Spleen (tissue), 7 donors: ENCODE results near the gene TCEA2.

ENCODE experiments used
- CTCF ChIP-seq, 11 experiments: fragments of 200-600 bp in 7 of 11; fragments of 450-650 bp in 4 of 11; sonication (generic) in 4 of 11; IDR thresholded peaks in 8 of 11; conservative IDR thresholded peaks in 3 of 11; 1 replicate in 7 of 11; 2 replicates in 4 of 11; pipeline versions ENCODE4 v1.4.0 to v1.8.0; 2016 to 2021; ENCODE audit warnings: antibody characterized with exemption in 11 of 11, inconsistent platforms in 4 of 11, mild to moderate bottlenecking in 1 of 11
- POLR2A ChIP-seq, 3 donors: fragments of 450-650 bp; IDR thresholded peaks; one replicate each; pipeline ENCODE4 v1.5.1; 2017; ENCODE audit warnings: antibody characterized with exemption in 3 of 3, mild to moderate bottlenecking in 1 of 3
- donor health status: DM: no; HTN: no; CAD: no; lungs with moderate emphysema.
- donor health status: DM: no; HTN: no; CAD: no.
- donor health status: DM: no; HTN: no; CAD: no.

- TF ChIP-seq POLR2A (IDR thresholded peaks at IDR 0.05) (no peak), CTCF (IDR thresholded peaks at IDR 0.05 in 8 of 11, conservative IDR thresholded peaks at IDR 0.05 in 3 of 11) (no peak)
Measured at GRCh38 chr20:64112691-64113443, 49.9 kb downstream of the TCEA2 start.
